ENCODE measurements around the gene M6PR.

Gene M6PR

GRCh38 chr12:8949342-8950220 lies at the start of gene M6PR:
TSS of gene M6PR (minus strand) at chr12:8949645. CDS start at chr12:8946404, 3,241 bp downstream.
- peak; percentile 92 for DNase-seq

GRCh38 chr12:8996682-8997405 lies 47.4 kb upstream of the M6PR start:
- DNase-seq, result no peak

GRCh38 chr12:8995021-8995775 lies 45.8 kb upstream of the M6PR start:
- DNase-seq, result no peak

GRCh38 chr12:8993827-8994226 lies 44.4 kb upstream of the M6PR start:
- no peak for DNase-seq

GRCh38 chr12:8991371-8992345 lies 42.2 kb upstream of the M6PR start:
- DNase-seq, result no peak

- DNase-seq, result no peak
Observed at GRCh38 chr12:8989413-8989812, 40.0 kb upstream of the M6PR start, which contains the start of gene KLRG1. TSS of gene KLRG1 (plus strand) at chr12:8989546. CDS start at chr12:8989636, 90 bp downstream.

GRCh38 chr12:8987685-8988084 lies 38.2 kb upstream of the M6PR start:
- DNase-seq, result no peak

- no peak for DNase-seq
Observed at GRCh38 chr12:8987163-8987562, 37.7 kb upstream of the M6PR start.

GRCh38 chr12:8985213-8985754 lies 35.8 kb upstream of the M6PR start:
- no peak for DNase-seq

- DNase-seq, result no peak
Observed at GRCh38 chr12:8980137-8980536, 30.7 kb upstream of the M6PR start.

- DNase-seq, result no peak
Observed at GRCh38 chr12:8970432-8970831, 21.0 kb upstream of the M6PR start.

GRCh38 chr12:8969861-8970411 lies 20.5 kb upstream of the M6PR start:
- DNase-seq, result no peak

- no peak for DNase-seq
Observed at GRCh38 chr12:8968761-8969160, 19.3 kb upstream of the M6PR start.

- DNase-seq, result no peak
Observed at GRCh38 chr12:8960176-8960575, 10.7 kb upstream of the M6PR start.

- no peak for DNase-seq
Observed at GRCh38 chr12:8958066-8958465, 8.6 kb upstream of the M6PR start.

GRCh38 chr12:8957561-8957960 lies 8.1 kb upstream of the M6PR start:
- no peak for DNase-seq

GRCh38 chr12:8956772-8957171 lies 7.3 kb upstream of the M6PR start:
- DNase-seq, result no peak

GRCh38 chr12:8956073-8956472 lies 6.6 kb upstream of the M6PR start:
- DNase-seq, result no peak

- DNase-seq, result no peak
Observed at GRCh38 chr12:8953773-8954402, 4.4 kb upstream of the M6PR start.

GRCh38 chr12:8951744-8952143 lies 2.3 kb upstream of the M6PR start:
- DNase-seq, result no peak

Measured in NCI-H1048 (cell line).